ENCODE results near the gene PLOD1. TPM values are rescaled to one million over a fixed set of nuclear protein-coding genes. Genes with fewer than 3 reads are reported as not detected.

PLOD1 gene
- total and polyA plus RNA-seq, 2 of the 13 experiments (the other 11 are each of a cell fraction or from before 2014, with no cell fraction given): 70.1 to 318 TPM

DNA sequence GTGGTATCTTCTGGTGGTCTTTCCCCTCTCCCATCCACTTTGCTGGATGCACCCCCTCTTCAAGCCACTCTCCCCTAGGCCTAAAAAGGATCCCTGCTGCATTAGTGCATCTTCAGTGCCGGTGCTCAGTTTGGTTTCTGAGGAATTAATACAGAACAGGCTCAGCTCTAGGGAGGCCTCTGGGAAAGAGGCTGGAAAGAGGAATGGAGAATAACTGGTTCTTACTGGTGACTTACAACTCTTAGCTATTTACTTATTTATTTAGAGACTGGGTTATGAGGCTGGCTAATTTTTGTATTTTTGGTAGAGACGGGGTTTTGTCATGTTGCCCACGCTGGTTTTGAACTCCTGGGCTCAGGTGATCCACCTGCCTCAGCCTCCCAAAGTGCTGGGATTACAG is 64.7 kb downstream of the PLOD1 start:
- FAIRE-seq (no peak), ATAC-seq (no peak), DNase-seq (ENCODE audit: low spot score) (no peak)
- BruUV-seq (replicated peaks): no TSS peak
- Histone ChIP-seq H3K36me3 (replicated peaks in 1 of 2; ENCODE audit: control insufficient read depth in 1 of 2, insufficient read depth in 2 of 2, low read length in 2 of 2) (peaks cover 40 to 75% of the 10 kb centered on the region in 2 experiments), H3K4me2 (ENCODE audit: low read depth, low read length) (no peak overlapping the region), H3K4me1 (ENCODE audit: insufficient read depth, low read length) (no peaks in the 10 kb centered on the region), H4K20me1 (ENCODE audit: insufficient read depth, low read length) (no peaks in the 10 kb centered on the region), H2AFZ (ENCODE audit: low read length) (no peak overlapping the region), H3K27ac (ENCODE audit: extremely low read length, insufficient read depth, low read length) (no peak overlapping the region), H3K9ac (ENCODE audit: insufficient read depth, low read depth, low read length) (no peak overlapping the region), H3K9me3 (ENCODE audit: low read length) (no peaks in the 10 kb centered on the region), H3K4me3 (replicated peaks in 1 of 3; ENCODE audit: insufficient read depth in 1 of 3, low read depth in 2 of 3, low read length in 3 of 3) (no peak overlapping the region), H3K27me3 (ENCODE audit: control insufficient read depth in 1 of 2, insufficient read depth in 2 of 2, low read length in 2 of 2) (no peaks in the 10 kb centered on the region), H3K79me2 (ENCODE audit: insufficient read depth, low read length) (no peaks in the 10 kb centered on the region)
- TF ChIP-seq ZSCAN9 (CRISPR knock-in tag; IDR thresholded peaks at IDR 0.05; ENCODE audit: borderline replicate concordance) (no peak), ZFP36L2 (CRISPR knock-in tag; IDR thresholded peaks at IDR 0.05) (no peak), PCBP2 (optimal IDR thresholded peaks at IDR 0.05; ENCODE audit: low read depth, low read length, poor library complexity, severe bottlenecking) (no peak), GATAD2A (CRISPR knock-in tag; IDR thresholded peaks at IDR 0.05) (no peak), U2AF2 (IDR thresholded peaks at IDR 0.05; ENCODE audit: low read depth, low read length) (no peak), MZF1 (CRISPR knock-in tag; IDR thresholded peaks at IDR 0.05; ENCODE audit: borderline replicate concordance) (no peak), ZNF790 (CRISPR knock-in tag; IDR thresholded peaks at IDR 0.05; ENCODE audit: borderline replicate concordance) (no peak), NCOA2 (CRISPR knock-in tag; IDR thresholded peaks at IDR 0.05) (no peak), ZNF562 (CRISPR knock-in tag; IDR thresholded peaks at IDR 0.05; ENCODE audit: borderline replicate concordance) (no peak), ZNF207 (IDR thresholded peaks at IDR 0.05; ENCODE audit: borderline replicate concordance) (no peak), SOX13 (IDR thresholded peaks at IDR 0.05) (no peak), SOX13 (CRISPR knock-in tag; conservative IDR thresholded peaks at IDR 0.05 in 1 of 2, IDR thresholded peaks at IDR 0.05 in 1 of 2) (no peak), HMG20A (CRISPR knock-in tag; IDR thresholded peaks at IDR 0.05; ENCODE audit: borderline replicate concordance) (no peak), HNRNPLL (IDR thresholded peaks at IDR 0.05; ENCODE audit: low read depth, low read length, poor library complexity, severe bottlenecking) (no peak), SRF (IDR thresholded peaks at IDR 0.05; ENCODE audit: low read depth, low read length) (no peak)
- intact Hi-C loops (cut with micrococcal nuclease; ENCODE audit: unreplicated experiment): no loop called here
- 63% methylated on average over 3 of the region's 3 CpGs for WGBS (ENCODE audit: low lambda C conversion rate)
- ChIA-PET POLR2A (no interaction called here), CTCF (ENCODE audit: low intra/inter-chr PET ratio, low total read pairs) (no interaction called here)
- in situ Hi-C loops (cut with HindIII; ENCODE audit: extremely low pct_ligation_motif_present, low pct_unique_long_range_greater_than_20kb): no loop called here
